ENCODE data around the gene CACNA2D3. TPM values are rescaled to one million over a fixed set of nuclear protein-coding genes. Genes with fewer than 3 reads are reported as not detected.

Gene CACNA2D3
- polyA plus RNA-seq, 1 donor from 2014 or later = 26.2 TPM

GRCh38 chr3:54676087-54676486, 553.7 kb downstream of the CACNA2D3 start:
- H3K9me3 ChIP-seq (ENCODE audit: low read length) = no peaks in the 10 kb centered on the region
- no peaks in the 10 kb centered on the region for H4K20me1 ChIP-seq (ENCODE audit: insufficient read depth)
- no peak for TF ChIP-seq EP300 (conservative IDR thresholded peaks at IDR 0.05; ENCODE audit: poor library complexity, severe bottlenecking)
- no peaks in the 10 kb centered on the region for H3K79me2 ChIP-seq (replicated peaks; ENCODE audit: insufficient read depth, low read length)
- H3K4me2 ChIP-seq (ENCODE audit: low read length) = no peak overlapping the region
- no peaks in the 10 kb centered on the region for H3K36me3 ChIP-seq (ENCODE audit: insufficient read depth, low read length)
- H2AFZ ChIP-seq (ENCODE audit: low read depth, low read length) = no peak overlapping the region
- H3K9ac ChIP-seq (ENCODE audit: low read length) = no peak overlapping the region
- H3K4me3 ChIP-seq (ENCODE audit: low read length) = no peak overlapping the region
- no peak overlapping the region for H3K27ac ChIP-seq (ENCODE audit: low read length)
- H3F3A ChIP-seq (ENCODE audit: insufficient read depth, low read length, poor library complexity, severe bottlenecking) = no peaks in the 10 kb centered on the region
- no peaks in the 10 kb centered on the region for H3K9me2 ChIP-seq (ENCODE audit: insufficient read depth, low read length)
- H3K27me3 ChIP-seq (ENCODE audit: insufficient read depth, low read depth, low read length) = no peaks in the 10 kb centered on the region

DNA sequence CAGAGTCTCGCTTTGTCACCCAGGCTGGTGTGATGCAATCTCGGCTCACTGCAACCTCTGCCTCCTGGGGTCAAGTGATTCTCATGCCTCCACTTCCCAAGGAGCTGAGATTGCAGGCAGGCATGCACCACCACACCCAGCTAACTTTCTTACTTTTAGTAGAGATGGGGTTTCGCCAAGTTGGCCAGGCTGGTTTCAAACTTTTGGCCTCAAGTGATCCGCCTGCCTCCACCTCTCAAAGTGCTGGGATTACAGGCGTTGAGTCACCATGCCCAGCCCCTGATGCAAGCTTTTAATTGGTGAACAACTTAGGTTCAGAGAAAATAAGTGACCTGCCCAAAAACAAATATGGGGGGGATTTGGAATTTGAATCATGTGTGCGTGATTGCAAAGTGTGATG, 559.4 kb downstream of the CACNA2D3 start:
- Histone ChIP-seq H3K9ac (ENCODE audit: low read length) (no peak overlapping the region), H3K4me2 (ENCODE audit: low read length) (no peak overlapping the region)

GRCh38 chr3:54685213-54685612, 562.9 kb downstream of the CACNA2D3 start:
- Histone ChIP-seq H3K36me3 (ENCODE audit: insufficient read depth, low read length) (no peaks in the 10 kb centered on the region), H3K79me2 (replicated peaks; ENCODE audit: insufficient read depth, low read length) (no peaks in the 10 kb centered on the region), H4K20me1 (ENCODE audit: insufficient read depth) (no peaks in the 10 kb centered on the region), H3K9me2 (ENCODE audit: insufficient read depth, low read length) (no peaks in the 10 kb centered on the region), H3K4me2 (ENCODE audit: low read length) (no peak overlapping the region), H3K9ac (ENCODE audit: low read length) (no peak overlapping the region), H3K27me3 (ENCODE audit: insufficient read depth, low read depth, low read length) (no peaks in the 10 kb centered on the region), H3F3A (ENCODE audit: insufficient read depth, low read length, poor library complexity, severe bottlenecking) (no peaks in the 10 kb centered on the region), H3K4me3 (ENCODE audit: low read length) (no peak overlapping the region), H3K9me3 (ENCODE audit: low read length) (no peaks in the 10 kb centered on the region), H2AFZ (ENCODE audit: low read depth, low read length) (no peak overlapping the region), H3K27ac (ENCODE audit: low read length) (no peak overlapping the region)
- TF ChIP-seq MXI1 (conservative IDR thresholded peaks at IDR 0.05; ENCODE audit: poor library complexity, severe bottlenecking) = no peak
- TF ChIP-seq, protein P1, sequence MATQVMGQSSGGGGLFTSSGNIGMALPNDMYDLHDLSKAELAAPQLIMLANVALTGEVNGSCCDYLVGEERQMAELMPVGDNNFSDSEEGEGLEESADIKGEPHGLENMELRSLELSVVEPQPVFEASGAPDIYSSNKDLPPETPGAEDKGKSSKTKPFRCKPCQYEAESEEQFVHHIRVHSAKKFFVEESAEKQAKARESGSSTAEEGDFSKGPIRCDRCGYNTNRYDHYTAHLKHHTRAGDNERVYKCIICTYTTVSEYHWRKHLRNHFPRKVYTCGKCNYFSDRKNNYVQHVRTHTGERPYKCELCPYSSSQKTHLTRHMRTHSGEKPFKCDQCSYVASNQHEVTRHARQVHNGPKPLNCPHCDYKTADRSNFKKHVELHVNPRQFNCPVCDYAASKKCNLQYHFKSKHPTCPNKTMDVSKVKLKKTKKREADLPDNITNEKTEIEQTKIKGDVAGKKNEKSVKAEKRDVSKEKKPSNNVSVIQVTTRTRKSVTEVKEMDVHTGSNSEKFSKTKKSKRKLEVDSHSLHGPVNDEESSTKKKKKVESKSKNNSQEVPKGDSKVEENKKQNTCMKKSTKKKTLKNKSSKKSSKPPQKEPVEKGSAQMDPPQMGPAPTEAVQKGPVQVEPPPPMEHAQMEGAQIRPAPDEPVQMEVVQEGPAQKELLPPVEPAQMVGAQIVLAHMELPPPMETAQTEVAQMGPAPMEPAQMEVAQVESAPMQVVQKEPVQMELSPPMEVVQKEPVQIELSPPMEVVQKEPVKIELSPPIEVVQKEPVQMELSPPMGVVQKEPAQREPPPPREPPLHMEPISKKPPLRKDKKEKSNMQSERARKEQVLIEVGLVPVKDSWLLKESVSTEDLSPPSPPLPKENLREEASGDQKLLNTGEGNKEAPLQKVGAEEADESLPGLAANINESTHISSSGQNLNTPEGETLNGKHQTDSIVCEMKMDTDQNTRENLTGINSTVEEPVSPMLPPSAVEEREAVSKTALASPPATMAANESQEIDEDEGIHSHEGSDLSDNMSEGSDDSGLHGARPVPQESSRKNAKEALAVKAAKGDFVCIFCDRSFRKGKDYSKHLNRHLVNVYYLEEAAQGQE (IDR thresholded peaks at IDR 0.05; ENCODE audit: borderline replicate concordance) = no peak
- TF ChIP-seq, protein P2, sequence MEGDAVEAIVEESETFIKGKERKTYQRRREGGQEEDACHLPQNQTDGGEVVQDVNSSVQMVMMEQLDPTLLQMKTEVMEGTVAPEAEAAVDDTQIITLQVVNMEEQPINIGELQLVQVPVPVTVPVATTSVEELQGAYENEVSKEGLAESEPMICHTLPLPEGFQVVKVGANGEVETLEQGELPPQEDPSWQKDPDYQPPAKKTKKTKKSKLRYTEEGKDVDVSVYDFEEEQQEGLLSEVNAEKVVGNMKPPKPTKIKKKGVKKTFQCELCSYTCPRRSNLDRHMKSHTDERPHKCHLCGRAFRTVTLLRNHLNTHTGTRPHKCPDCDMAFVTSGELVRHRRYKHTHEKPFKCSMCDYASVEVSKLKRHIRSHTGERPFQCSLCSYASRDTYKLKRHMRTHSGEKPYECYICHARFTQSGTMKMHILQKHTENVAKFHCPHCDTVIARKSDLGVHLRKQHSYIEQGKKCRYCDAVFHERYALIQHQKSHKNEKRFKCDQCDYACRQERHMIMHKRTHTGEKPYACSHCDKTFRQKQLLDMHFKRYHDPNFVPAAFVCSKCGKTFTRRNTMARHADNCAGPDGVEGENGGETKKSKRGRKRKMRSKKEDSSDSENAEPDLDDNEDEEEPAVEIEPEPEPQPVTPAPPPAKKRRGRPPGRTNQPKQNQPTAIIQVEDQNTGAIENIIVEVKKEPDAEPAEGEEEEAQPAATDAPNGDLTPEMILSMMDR (IDR thresholded peaks at IDR 0.05; ENCODE audit: poor library complexity, severe bottlenecking) = no peak
- TF ChIP-seq EP300 (conservative IDR thresholded peaks at IDR 0.05; ENCODE audit: poor library complexity, severe bottlenecking) = no peak
- TF ChIP-seq TAF1 (IDR thresholded peaks at IDR 0.05; ENCODE audit: low read depth) = no peak
- no peak for TF ChIP-seq RAD21 (conservative IDR thresholded peaks at IDR 0.05)

More for the DNA sequence above, 559.4 kb downstream of the CACNA2D3 start:
- H3K27ac ChIP-seq (ENCODE audit: low read length) = no peak overlapping the region
- no peak overlapping the region for H3K4me3 ChIP-seq (ENCODE audit: low read length)
- TF ChIP-seq SMC3 (conservative IDR thresholded peaks at IDR 0.05; ENCODE audit: poor library complexity) = no peak
- no peak for TF ChIP-seq EZH2 (IDR thresholded peaks at IDR 0.05; ENCODE audit: borderline replicate concordance, insufficient read depth, low read length, poor library complexity, severe bottlenecking)
- TF ChIP-seq, protein P1 (IDR thresholded peaks at IDR 0.05; ENCODE audit: borderline replicate concordance) = no peak
- no peak for TF ChIP-seq TAF1 (IDR thresholded peaks at IDR 0.05; ENCODE audit: low read depth)
- TF ChIP-seq, protein P2 (IDR thresholded peaks at IDR 0.05; ENCODE audit: poor library complexity, severe bottlenecking) = no peak
- TF ChIP-seq EP300 (conservative IDR thresholded peaks at IDR 0.05; ENCODE audit: poor library complexity, severe bottlenecking) = no peak
- TF ChIP-seq RAD21 (conservative IDR thresholded peaks at IDR 0.05) = no peak
- TF ChIP-seq MXI1 (conservative IDR thresholded peaks at IDR 0.05; ENCODE audit: poor library complexity, severe bottlenecking) = no peak
- no peak for TF ChIP-seq POLR2AphosphoS5 (IDR thresholded peaks at IDR 0.05)
- H3K27me3 ChIP-seq (ENCODE audit: insufficient read depth, low read depth, low read length) = no peaks in the 10 kb centered on the region
- H3K79me2 ChIP-seq (replicated peaks; ENCODE audit: insufficient read depth, low read length) = no peaks in the 10 kb centered on the region
- no peaks in the 10 kb centered on the region for H4K20me1 ChIP-seq (ENCODE audit: insufficient read depth)
- H3K9me2 ChIP-seq (ENCODE audit: insufficient read depth, low read length) = no peaks in the 10 kb centered on the region
- no peaks in the 10 kb centered on the region for H3F3A ChIP-seq (ENCODE audit: insufficient read depth, low read length, poor library complexity, severe bottlenecking)
- H3K36me3 ChIP-seq (ENCODE audit: insufficient read depth, low read length) = no peaks in the 10 kb centered on the region
- H2AFZ ChIP-seq (ENCODE audit: low read depth, low read length) = no peak overlapping the region
- no peaks in the 10 kb centered on the region for H3K9me3 ChIP-seq (ENCODE audit: low read length)

All from neural cell (in vitro differentiated cells).